K562 (cell line): ENCODE data around the gene TAF10. TPM values are rescaled to one million over a fixed set of nuclear protein-coding genes. Genes with fewer than 3 reads are reported as not detected.

Experiments
- CEBPG ChIP-seq, 3 experiments: fragments of 200-800 bp in 1 of 3; sonication (Bioruptor generic) in 1 of 3; sonication (generic) in 1 of 3; formaldehyde crosslinking in 1 of 3; IDR thresholded peaks in 2 of 3; conservative IDR thresholded peaks in 1 of 3; 2 replicates each; pipeline versions ENCODE4 v1.6.1 to v1.8.0; 2016 to 2022; ENCODE audit warnings: missing compliant biosample characterization in 2 of 3, missing genetic modification characterization in 2 of 3, mild to moderate bottlenecking in 1 of 3, missing genetic modification reagents in 1 of 3
- DDX20 ChIP-seq: fragments of 450-650 bp; IDR thresholded peaks from 2 replicates; pipeline ENCODE4 v1.6.1; 2016; ENCODE audit warnings: missing genetic modification characterization, low read depth, mild to moderate bottlenecking, missing compliant biosample characterization, moderate library complexity
- ELF4 ChIP-seq: fragments of 450-650 bp; formaldehyde crosslinking; IDR thresholded peaks from 2 replicates; pipeline ENCODE4 v1.4.0; 2022; ENCODE audit warnings: missing genetic modification characterization
- HCFC1 ChIP-seq: IDR thresholded peaks from 2 replicates; pipeline ENCODE4 v1.6.1; 2012; ENCODE audit warnings: low read depth, low read length, improper control_type of control experiment
- HDAC8 ChIP-seq: fragments of 450-650 bp; IDR thresholded peaks from 2 replicates; pipeline ENCODE4 v1.6.1; 2016; ENCODE audit warnings: mild to moderate bottlenecking, missing genetic modification characterization, moderate library complexity, missing compliant biosample characterization
- JUN ChIP-seq, 2 experiments: sonication (generic) in 1 of 2; formaldehyde crosslinking in 1 of 2; IDR thresholded peaks; 2 replicates each; pipeline versions ENCODE4 v1.6.1 to v1.8.0; 2012 to 2022; ENCODE audit warnings: borderline replicate concordance in 2 of 2, mild to moderate bottlenecking in 2 of 2, improper control_type of control experiment in 1 of 2, low read depth in 1 of 2, low read length in 1 of 2, missing genetic modification reagents in 1 of 2
- SETDB1 ChIP-seq: IDR thresholded peaks from one replicate; pipeline ENCODE4 v1.6.1; 2012; ENCODE audit warnings: low read length, control low read depth, inconsistent platforms
- SRF ChIP-seq, 2 experiments: fragments of 250-450, 450-650 bp in 1 of 2; sonication (Bioruptor Pico) in 1 of 2; sonication (generic) in 1 of 2; formaldehyde crosslinking; IDR thresholded peaks; 2 replicates each; pipeline versions ENCODE4 v1.5.0 to v1.5.1; 2020 to 2022; ENCODE audit warnings: mild to moderate bottlenecking in 1 of 2, missing genetic modification reagents in 1 of 2
- STAG1 ChIP-seq: sonication (generic); formaldehyde crosslinking; IDR thresholded peaks from 2 replicates; pipeline ENCODE4 v1.5.0; 2020; ENCODE audit warnings: missing genetic modification reagents, borderline replicate concordance
- TAL1 ChIP-seq: fragments of 450-650 bp; IDR thresholded peaks from 2 replicates; pipeline ENCODE4 v1.6.1; 2016; ENCODE audit warnings: mild to moderate bottlenecking
- TFAM ChIP-seq: fragments of 250-450 bp; sonication (Bioruptor Pico); conservative IDR thresholded peaks from 2 replicates; pipeline ENCODE4 v1.5.0; 2021; ENCODE audit warnings: mild to moderate bottlenecking, moderate library complexity
- ZNF239 ChIP-seq: fragments of 250-450 bp; sonication (Bioruptor Pico); IDR thresholded peaks from 2 replicates; pipeline ENCODE4 v1.4.0; 2020; ENCODE audit warnings: mild to moderate bottlenecking
- ZNF253 ChIP-seq: fragments of 250-450 bp; sonication (Bioruptor Pico); conservative IDR thresholded peaks from 2 replicates; pipeline ENCODE4 v1.6.1; 2021; ENCODE audit warnings: mild to moderate bottlenecking
- ZNF583 ChIP-seq: fragments of 250-450 bp; sonication (Bioruptor Pico); IDR thresholded peaks from 2 replicates; pipeline ENCODE4 v1.4.0; 2020
- ZNF830 ChIP-seq: fragments of 250-450 bp; sonication (Bioruptor Pico); IDR thresholded peaks from 2 replicates; pipeline ENCODE4 v1.5.0; 2021; ENCODE audit warnings: mild to moderate bottlenecking
- polyA plus RNA-seq, 8 experiments: library from polyadenylated mRNA; depleted of rRNA in 4 of 8; stranded (reverse) in 5 of 8; unstranded in 3 of 8; fragments of >200 nt; fragmentation: Nextera tagmentation in 2 of 8; fragmentation: Illumina TruSeq in 1 of 8; extraction: Ambion mirVana in 2 of 8; extraction: Trizol in 1 of 8; gene quantifications; 2 replicates each; pipeline versions ENCODE4 v1.2.1 to v1.2.3, GENCODE V29; 2011 to 2014; ENCODE audit warnings: inconsistent platforms in 1 of 8, missing spikeins in 1 of 8
- total RNA-seq, 7 experiments: library from RNA; depleted of rRNA in 6 of 7; stranded (reverse); fragments of >200 nt in 6 of 7; fragmentation: Illumina TruSeq in 2 of 7; extraction: Trizol in 2 of 7; gene quantifications; 2 replicates each; pipeline versions ENCODE4 v1.2.1 to v1.2.3, GENCODE V29; 2011 to 2021; ENCODE audit warnings: low replicate concordance in 1 of 7
- TF ChIP-seq, protein P1 (sequence below): fragments of 250-450 bp; sonication (Bioruptor Pico); IDR thresholded peaks from 2 replicates; pipeline ENCODE4 v1.8.0; 2021; ENCODE audit warnings: moderate library complexity, mild to moderate bottlenecking, inconsistent platforms
- TF ChIP-seq, protein P2 (sequence below): IDR thresholded peaks from 2 replicates; pipeline ENCODE4 v1.6.1; 2011; ENCODE audit not compliant: insufficient read length; ENCODE audit errors: extremely low read depth
- TF ChIP-seq, protein P3 (sequence below): sonication (generic); formaldehyde crosslinking; IDR thresholded peaks from 2 replicates; pipeline ENCODE4 v1.8.1; 2023; ENCODE audit warnings: mild to moderate bottlenecking, missing genetic modification reagents
- TF ChIP-seq, protein P4 (sequence below): fragments of 450-650 bp; formaldehyde crosslinking; IDR thresholded peaks from 2 replicates; pipeline ENCODE4 v1.4.0; 2020; ENCODE audit warnings: mild to moderate bottlenecking, mixed read lengths
- TF ChIP-seq, protein P5 (sequence below): fragments of 250-450 bp; sonication (Bioruptor Pico); IDR thresholded peaks from 2 replicates; pipeline ENCODE4 v1.8.0; 2021; ENCODE audit warnings: moderate library complexity, mild to moderate bottlenecking, inconsistent platforms

The TAF10 gene
- total and polyA plus RNA-seq, 9 of the 15 experiments (the other 6 are each of a cell fraction or from before 2014, with no cell fraction given), result 19.5 to 197 (median 121) TPM

DNA sequence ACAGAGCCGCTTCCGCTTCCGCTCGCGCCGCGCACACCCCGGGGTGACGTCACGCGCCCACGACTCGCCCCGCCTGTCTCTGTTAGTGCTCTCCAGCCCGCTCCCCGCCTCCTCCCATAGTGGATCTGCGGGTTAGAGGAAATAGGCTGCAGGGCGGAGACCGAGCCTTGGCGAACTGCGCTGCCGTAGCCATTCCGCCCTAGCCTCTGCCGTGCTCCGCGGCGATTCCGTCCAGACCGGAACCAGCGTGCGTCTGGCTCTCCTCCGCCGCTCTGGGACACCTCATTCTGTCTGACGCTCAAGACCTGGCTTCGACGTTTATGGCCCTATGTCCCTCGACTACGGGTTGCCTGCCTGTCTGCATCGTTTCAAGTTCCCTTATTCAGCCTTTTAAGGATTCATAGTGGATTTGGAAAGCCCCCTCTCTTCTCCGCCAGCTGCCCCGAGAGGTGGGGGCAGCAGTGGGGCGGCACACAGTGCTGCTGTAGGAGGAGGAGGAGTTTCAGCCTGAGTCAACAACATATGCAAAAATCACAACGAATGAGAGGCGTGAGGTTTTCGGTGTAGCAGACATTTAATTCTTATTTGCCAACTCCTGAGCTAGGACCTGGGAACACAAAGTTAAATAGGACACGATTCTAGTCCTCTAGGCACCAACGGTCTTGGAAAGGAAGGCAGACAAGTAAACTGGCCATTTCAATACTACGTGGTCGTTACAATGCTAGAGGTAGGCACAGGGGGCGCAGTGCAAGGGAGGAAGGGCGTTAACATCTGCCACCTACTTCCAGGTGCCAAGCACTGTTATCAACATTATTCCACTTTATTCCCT is at the start of gene TAF10 (continued):
- TF ChIP-seq, protein P1, sequence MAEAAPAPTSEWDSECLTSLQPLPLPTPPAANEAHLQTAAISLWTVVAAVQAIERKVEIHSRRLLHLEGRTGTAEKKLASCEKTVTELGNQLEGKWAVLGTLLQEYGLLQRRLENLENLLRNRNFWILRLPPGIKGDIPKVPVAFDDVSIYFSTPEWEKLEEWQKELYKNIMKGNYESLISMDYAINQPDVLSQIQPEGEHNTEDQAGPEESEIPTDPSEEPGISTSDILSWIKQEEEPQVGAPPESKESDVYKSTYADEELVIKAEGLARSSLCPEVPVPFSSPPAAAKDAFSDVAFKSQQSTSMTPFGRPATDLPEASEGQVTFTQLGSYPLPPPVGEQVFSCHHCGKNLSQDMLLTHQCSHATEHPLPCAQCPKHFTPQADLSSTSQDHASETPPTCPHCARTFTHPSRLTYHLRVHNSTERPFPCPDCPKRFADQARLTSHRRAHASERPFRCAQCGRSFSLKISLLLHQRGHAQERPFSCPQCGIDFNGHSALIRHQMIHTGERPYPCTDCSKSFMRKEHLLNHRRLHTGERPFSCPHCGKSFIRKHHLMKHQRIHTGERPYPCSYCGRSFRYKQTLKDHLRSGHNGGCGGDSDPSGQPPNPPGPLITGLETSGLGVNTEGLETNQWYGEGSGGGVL (CRISPR knock-in tag), result no peak
- TF ChIP-seq JUN (IDR thresholded peaks at IDR 0.05; ENCODE audit: borderline replicate concordance, low read depth, low read length) (peak; percentile 77), JUN (CRISPR knock-in tag; IDR thresholded peaks at IDR 0.05; ENCODE audit: borderline replicate concordance) (peak; percentile 83; the same call in 1 of the 2 replicates), SRF (CRISPR knock-in tag; IDR thresholded peaks at IDR 0.05) (peak in 1 of 2 experiments; percentile 87; a peak in 2 of 4 replicates), DDX20 (no peak), ZNF239 (CRISPR knock-in tag) (peak; percentile 23; the same call in 1 of the 2 replicates), SETDB1 (no peak), STAG1 (CRISPR knock-in tag) (no peak), TAL1 (0 out of 2 replicates have a peak, but pooled peaks have one; percentile 2), HDAC8 (tag) (no peak), ZNF830 (CRISPR knock-in tag) (peak; percentile 72; the same call in 1 of the 2 replicates), HCFC1 (peak; percentile 59), TFAM (CRISPR knock-in tag) (no peak), ELF4 (CRISPR knock-in tag) (peak; percentile 92), ZNF253 (no peak), ZNF583 (CRISPR knock-in tag) (no peak), CEBPG (CRISPR knock-in tag; IDR thresholded peaks at IDR 0.05) (no peak), CEBPG (tag; conservative IDR thresholded peaks at IDR 0.05 in 1 of 2, IDR thresholded peaks at IDR 0.05 in 1 of 2) (no peak)
- TF ChIP-seq, protein P2, sequence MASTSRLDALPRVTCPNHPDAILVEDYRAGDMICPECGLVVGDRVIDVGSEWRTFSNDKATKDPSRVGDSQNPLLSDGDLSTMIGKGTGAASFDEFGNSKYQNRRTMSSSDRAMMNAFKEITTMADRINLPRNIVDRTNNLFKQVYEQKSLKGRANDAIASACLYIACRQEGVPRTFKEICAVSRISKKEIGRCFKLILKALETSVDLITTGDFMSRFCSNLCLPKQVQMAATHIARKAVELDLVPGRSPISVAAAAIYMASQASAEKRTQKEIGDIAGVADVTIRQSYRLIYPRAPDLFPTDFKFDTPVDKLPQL, result no peak
- TF ChIP-seq, protein P3, sequence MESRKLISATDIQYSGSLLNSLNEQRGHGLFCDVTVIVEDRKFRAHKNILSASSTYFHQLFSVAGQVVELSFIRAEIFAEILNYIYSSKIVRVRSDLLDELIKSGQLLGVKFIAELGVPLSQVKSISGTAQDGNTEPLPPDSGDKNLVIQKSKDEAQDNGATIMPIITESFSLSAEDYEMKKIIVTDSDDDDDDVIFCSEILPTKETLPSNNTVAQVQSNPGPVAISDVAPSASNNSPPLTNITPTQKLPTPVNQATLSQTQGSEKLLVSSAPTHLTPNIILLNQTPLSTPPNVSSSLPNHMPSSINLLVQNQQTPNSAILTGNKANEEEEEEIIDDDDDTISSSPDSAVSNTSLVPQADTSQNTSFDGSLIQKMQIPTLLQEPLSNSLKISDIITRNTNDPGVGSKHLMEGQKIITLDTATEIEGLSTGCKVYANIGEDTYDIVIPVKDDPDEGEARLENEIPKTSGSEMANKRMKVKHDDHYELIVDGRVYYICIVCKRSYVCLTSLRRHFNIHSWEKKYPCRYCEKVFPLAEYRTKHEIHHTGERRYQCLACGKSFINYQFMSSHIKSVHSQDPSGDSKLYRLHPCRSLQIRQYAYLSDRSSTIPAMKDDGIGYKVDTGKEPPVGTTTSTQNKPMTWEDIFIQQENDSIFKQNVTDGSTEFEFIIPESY (CRISPR knock-in tag), result no peak
- TF ChIP-seq, protein P4, sequence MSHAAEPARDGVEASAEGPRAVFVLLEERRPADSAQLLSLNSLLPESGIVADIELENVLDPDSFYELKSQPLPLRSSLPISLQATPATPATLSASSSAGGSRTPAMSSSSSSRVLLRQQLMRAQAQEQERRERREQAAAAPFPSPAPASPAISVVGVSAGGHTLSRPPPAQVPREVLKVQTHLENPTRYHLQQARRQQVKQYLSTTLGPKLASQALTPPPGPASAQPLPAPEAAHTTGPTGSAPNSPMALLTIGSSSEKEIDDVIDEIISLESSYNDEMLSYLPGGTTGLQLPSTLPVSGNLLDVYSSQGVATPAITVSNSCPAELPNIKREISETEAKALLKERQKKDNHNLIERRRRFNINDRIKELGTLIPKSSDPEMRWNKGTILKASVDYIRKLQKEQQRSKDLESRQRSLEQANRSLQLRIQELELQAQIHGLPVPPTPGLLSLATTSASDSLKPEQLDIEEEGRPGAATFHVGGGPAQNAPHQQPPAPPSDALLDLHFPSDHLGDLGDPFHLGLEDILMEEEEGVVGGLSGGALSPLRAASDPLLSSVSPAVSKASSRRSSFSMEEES, result no peak
- TF ChIP-seq, protein P5, sequence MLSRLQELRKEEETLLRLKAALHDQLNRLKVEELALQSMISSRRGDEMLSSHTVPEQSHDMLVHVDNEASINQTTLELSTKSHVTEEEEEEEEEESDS (CRISPR knock-in tag), result no peak
